ENCODE data around the gene MEI4.

MEI4 gene

DNA sequence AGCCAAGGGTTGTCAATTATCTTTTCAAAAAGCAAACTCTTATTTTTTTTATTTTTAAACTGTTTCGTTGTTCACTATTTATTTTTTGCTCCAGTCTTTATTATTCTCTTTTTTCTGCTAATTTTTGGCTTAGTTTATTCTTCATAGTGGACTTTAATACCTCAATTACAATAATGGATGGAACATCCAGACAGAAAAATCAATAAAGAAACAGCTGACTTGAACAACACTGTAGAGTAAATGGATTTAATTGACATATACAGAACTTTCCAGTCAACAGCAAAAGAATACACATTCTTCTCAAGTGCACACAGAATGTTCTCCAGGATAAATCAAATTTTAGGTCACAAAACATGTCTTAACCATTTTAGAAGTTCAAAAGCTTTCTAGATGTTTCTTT is 111.5 kb downstream of the MEI4 start:
- TF ChIP-seq, protein P1, sequence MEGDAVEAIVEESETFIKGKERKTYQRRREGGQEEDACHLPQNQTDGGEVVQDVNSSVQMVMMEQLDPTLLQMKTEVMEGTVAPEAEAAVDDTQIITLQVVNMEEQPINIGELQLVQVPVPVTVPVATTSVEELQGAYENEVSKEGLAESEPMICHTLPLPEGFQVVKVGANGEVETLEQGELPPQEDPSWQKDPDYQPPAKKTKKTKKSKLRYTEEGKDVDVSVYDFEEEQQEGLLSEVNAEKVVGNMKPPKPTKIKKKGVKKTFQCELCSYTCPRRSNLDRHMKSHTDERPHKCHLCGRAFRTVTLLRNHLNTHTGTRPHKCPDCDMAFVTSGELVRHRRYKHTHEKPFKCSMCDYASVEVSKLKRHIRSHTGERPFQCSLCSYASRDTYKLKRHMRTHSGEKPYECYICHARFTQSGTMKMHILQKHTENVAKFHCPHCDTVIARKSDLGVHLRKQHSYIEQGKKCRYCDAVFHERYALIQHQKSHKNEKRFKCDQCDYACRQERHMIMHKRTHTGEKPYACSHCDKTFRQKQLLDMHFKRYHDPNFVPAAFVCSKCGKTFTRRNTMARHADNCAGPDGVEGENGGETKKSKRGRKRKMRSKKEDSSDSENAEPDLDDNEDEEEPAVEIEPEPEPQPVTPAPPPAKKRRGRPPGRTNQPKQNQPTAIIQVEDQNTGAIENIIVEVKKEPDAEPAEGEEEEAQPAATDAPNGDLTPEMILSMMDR (conservative IDR thresholded peaks at IDR 0.05; ENCODE audit: low read depth): no peak
- no peak overlapping the region for H3K27ac ChIP-seq
- POLR2A ChIA-PET (ENCODE audit: low non-redundant PET): no interaction called here
- no peak for DNase-seq (ENCODE audit: low spot score)
- CTCF ChIA-PET: no interaction called here

DNA sequence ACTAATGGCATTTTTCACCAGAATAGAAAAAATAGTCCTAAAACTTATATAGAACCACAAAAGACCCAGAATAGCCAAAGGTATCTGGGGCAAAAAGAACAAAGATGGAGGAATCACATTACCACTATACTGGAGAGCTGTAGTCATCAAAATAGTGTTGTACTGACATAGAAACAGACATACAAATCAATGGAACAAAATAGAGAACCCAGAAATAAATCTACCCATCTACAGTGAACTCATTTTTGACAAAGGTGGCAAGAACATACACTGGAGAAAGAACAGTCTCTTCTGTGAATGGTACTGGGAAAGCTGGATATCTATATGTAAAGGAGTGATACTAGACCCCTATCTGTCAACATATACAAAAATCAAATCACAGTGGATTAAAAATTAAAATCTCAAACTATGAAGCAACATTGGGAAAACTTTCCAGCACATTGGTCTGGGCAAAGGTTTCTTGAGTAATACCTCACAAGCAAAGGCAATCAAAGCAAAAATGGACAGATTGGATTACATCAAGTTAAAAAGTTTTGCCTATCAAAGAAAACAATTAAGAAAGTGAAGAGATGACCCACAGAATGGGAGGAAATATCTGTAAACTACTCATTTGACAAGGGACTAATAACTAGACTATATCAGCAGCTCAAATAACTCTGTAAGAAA is 120.5 kb downstream of the MEI4 start:
- ChIA-PET POLR2A (ENCODE audit: low non-redundant PET) (no interaction called here), CTCF (no interaction called here)
- no peak for DNase-seq (ENCODE audit: low spot score)
- H3K27ac ChIP-seq: no peak overlapping the region
- TF ChIP-seq, protein P1 (conservative IDR thresholded peaks at IDR 0.05; ENCODE audit: low read depth): no peak

DNA sequence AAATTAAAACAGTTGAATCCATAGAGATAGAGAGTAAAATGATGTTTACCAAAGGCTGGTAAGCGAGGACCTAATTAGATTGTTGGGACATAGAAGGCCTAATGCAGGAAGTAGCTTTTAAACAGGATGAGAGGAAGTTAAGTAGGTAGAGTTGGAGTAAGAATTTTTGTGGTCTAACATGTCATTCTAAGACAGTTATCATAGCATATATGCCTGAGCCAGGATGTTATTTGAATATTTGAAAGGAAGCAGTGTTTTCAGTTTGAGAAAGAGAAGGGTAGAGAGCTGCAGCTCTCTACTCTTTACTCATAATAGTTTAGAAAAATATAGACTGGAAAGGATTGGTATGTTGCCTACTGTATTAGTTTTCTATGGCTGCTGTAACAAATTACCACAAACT is 121.6 kb downstream of the MEI4 start:
- H3K27ac ChIP-seq: no peak overlapping the region
- ChIA-PET POLR2A (ENCODE audit: low non-redundant PET) (no interaction called here), CTCF (no interaction called here)
- DNase-seq (ENCODE audit: low spot score): no peak
- TF ChIP-seq, protein P1 (conservative IDR thresholded peaks at IDR 0.05; ENCODE audit: low read depth): no peak

DNA sequence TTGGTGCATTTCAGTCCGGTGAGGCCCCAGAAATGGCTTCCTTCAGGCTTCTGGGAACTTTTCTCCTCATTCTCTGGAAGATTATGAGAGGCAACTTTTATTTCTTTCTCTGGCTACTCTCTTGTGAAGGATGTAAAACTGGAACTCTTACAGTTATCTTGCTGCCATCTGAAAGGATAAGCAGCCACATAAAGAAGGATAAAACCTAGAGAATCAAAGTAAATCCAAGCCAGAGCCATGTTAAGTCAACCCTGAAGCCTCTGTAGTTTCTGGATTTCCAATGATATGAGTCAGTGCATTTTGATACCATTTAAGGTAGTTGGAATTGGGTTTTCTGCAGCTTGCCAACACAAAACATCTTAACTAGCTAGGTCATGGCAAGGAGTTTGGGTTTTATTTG is 123.6 kb downstream of the MEI4 start:
- no peak for DNase-seq (ENCODE audit: low spot score)
- TF ChIP-seq, protein P1 (conservative IDR thresholded peaks at IDR 0.05; ENCODE audit: low read depth): no peak
- CTCF ChIA-PET: no interaction called here
- no peak overlapping the region for H3K27ac ChIP-seq
- POLR2A ChIA-PET (ENCODE audit: low non-redundant PET): no interaction called here

DNA sequence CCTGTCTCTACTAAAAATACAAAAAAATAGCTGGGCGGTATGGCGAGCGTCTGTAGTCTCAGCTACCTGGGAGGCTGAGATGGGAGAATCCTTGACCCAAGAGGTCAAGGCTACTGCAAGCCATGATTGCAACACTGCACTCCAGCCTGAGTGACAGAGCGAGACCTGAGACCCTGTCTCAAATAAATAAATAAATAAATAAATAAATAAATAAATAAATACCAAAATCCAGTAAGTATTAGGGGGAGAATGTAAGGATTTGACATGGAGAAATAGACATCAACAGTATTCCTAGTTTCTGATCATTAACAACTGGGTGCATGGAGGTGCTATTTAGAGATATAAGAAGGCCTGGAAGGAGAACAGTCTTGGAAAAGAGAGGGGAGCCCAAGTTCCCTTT is 125.7 kb downstream of the MEI4 start:
- no peak for DNase-seq (ENCODE audit: low spot score)
- CTCF ChIA-PET: no interaction called here

DNA sequence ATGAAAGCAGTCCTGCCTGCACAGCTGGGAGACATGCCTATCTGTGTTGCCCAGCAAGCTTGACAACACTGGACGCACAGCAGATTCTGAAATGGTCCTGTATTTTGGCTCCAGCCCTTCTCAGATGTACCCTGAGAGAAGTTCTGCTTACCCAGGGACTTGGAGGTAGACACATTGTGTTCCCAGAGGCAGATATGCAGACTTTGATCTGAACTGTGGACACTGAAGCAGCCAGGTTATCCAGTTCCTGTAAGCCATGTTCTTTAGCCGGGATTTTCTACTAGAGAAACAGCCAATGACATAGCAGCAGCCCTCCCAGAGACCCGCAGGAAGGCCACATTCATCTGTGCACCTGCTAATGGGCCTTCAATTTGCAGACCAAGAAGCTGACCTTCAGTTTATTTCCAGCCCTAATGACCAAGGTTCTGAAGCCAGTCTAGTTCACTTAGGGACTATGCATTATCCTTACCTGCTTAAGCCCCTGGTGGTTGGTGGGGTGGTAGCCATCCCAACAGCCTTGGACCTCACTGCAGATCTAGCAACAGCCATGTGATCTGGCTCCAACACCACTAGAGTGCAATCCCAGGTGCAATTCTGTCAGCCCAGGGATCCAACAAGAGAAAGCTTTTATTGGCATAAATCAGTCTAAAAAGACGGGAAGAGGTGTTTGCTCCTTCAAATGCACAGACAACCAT is 134.2 kb downstream of the MEI4 start:
- CTCF ChIA-PET: interaction anchor here (0.6 kb wide), 1 partner anchor 232 kb away, joined by 4 read pairs; no protein-coding TSS in a partner anchor
- DNase-seq (ENCODE audit: low spot score): no peak
- H3K27ac ChIP-seq: no peak overlapping the region
- POLR2A ChIA-PET (ENCODE audit: low non-redundant PET): no interaction called here
- TF ChIP-seq, protein P1 (conservative IDR thresholded peaks at IDR 0.05; ENCODE audit: low read depth): no peak

More for the DNA sequence above, 125.7 kb downstream of the MEI4 start:
- POLR2A ChIA-PET (ENCODE audit: low non-redundant PET): no interaction called here
- H3K27ac ChIP-seq: no peak overlapping the region
- TF ChIP-seq, protein P1 (conservative IDR thresholded peaks at IDR 0.05; ENCODE audit: low read depth): no peak

Data from RWPE1 (cell line).